Right lobe of liver (tissue), 4 donors: ENCODE data around the gene ADCY3.

Experiments used
- POLR2A ChIP-seq: fragments of 450-650 bp; IDR thresholded peaks from one replicate; pipeline ENCODE4 v1.6.1; 2017; ENCODE audit warnings: antibody characterized with exemption, mild to moderate bottlenecking
- TF ChIP-seq, protein P1 (sequence below), 4 donors: fragments of 200-600 bp in 3 of 4; fragments of 450-650 bp in 1 of 4; IDR thresholded peaks; one replicate each; pipeline versions ENCODE4 v1.5.1 to v1.8.0; 2016 to 2022; ENCODE audit warnings: antibody characterized with exemption in 4 of 4, mild to moderate bottlenecking in 2 of 4
- donor health status: DM: no; HTN: no; CAD: no.
- donor health status: DM: no; HTN: no; CAD: no.
- donor health status: DM: no; HTN: yes; CAD: no.

DNA sequence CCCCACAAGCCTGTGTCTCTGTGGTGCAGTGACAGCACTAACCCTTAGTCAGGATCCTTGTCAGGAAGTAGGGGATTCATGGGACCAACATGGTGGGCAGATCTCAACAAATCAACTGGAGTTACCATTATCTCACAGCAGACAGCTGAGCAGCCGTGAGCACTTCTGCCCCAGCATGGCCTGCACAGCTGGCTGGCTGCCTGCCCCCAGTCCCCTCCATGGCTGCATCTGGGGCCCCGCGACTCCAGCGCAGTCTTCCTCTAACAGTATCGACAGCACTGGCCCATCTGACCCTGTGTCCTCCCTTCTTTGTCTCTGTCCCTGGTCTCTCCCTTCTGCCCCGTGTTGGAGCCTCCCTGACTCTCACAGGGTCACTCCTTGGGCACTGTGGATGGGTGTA is 4.7 kb upstream of the ADCY3 start:
- TF ChIP-seq POLR2A = no peak
- TF ChIP-seq, protein P1, sequence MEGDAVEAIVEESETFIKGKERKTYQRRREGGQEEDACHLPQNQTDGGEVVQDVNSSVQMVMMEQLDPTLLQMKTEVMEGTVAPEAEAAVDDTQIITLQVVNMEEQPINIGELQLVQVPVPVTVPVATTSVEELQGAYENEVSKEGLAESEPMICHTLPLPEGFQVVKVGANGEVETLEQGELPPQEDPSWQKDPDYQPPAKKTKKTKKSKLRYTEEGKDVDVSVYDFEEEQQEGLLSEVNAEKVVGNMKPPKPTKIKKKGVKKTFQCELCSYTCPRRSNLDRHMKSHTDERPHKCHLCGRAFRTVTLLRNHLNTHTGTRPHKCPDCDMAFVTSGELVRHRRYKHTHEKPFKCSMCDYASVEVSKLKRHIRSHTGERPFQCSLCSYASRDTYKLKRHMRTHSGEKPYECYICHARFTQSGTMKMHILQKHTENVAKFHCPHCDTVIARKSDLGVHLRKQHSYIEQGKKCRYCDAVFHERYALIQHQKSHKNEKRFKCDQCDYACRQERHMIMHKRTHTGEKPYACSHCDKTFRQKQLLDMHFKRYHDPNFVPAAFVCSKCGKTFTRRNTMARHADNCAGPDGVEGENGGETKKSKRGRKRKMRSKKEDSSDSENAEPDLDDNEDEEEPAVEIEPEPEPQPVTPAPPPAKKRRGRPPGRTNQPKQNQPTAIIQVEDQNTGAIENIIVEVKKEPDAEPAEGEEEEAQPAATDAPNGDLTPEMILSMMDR (IDR thresholded peaks at IDR 0.05) = no peak
